Astrocyte (in vitro differentiated cells and primary cell): ENCODE measurements around the gene GAB2. TPM values are rescaled to one million over a fixed set of nuclear protein-coding genes. Genes with fewer than 3 reads are reported as not detected.
A peak's percentile ranks its signal among the peaks of the same experiment; 100 is the strongest.

Experiments
- DNase-seq: peaks from one replicate; pipeline ENCODE4 v3.0.0-alpha.2; 2010; ENCODE audit warnings: low read depth
- FAIRE-seq: peaks from 2 replicates; lab custom pipeline; 2011; peaks lifted over from hg19 to GRCh38; lab: Jason Lieb, UNC
- H2AFZ ChIP-seq: 2 replicates; pipeline ENCODE4 v1.6.0; 2012; ENCODE audit warnings: low read depth, low read length, inconsistent platforms
- H3K27ac ChIP-seq: 2 replicates; pipeline ENCODE4 v1.5.1; 2011; ENCODE audit warnings: low read depth, low read length, inconsistent platforms
- H3K27me3 ChIP-seq: 2 replicates; pipeline ENCODE4 v1.6.0; 2011; ENCODE audit warnings: low read length, inconsistent platforms; ENCODE audit not compliant: insufficient read depth
- H3K36me3 ChIP-seq: 2 replicates; pipeline ENCODE4 v1.5.1; 2011; ENCODE audit warnings: low read length, inconsistent platforms; ENCODE audit not compliant: insufficient read depth
- H3K4me1 ChIP-seq: 2 replicates; pipeline ENCODE4 v1.5.1; 2011; ENCODE audit warnings: low read length, inconsistent platforms; ENCODE audit not compliant: insufficient read depth
- H3K4me2 ChIP-seq: 2 replicates; pipeline ENCODE4 v1.6.0; 2012; ENCODE audit warnings: low read length, inconsistent platforms
- H3K4me3 ChIP-seq: 2 replicates; pipeline ENCODE4 v1.5.1; 2011; ENCODE audit warnings: low read depth, mild to moderate bottlenecking, low read length, inconsistent platforms; ENCODE audit not compliant: insufficient read depth
- H3K79me2 ChIP-seq: 2 replicates; pipeline ENCODE4 v1.6.0; 2012; ENCODE audit warnings: mild to moderate bottlenecking, low read length, inconsistent platforms; ENCODE audit not compliant: insufficient read depth
- H3K9ac ChIP-seq: 2 replicates; pipeline ENCODE4 v1.6.0; 2012; ENCODE audit warnings: mild to moderate bottlenecking, low read length, inconsistent platforms
- H3K9me3 ChIP-seq: 2 replicates; pipeline ENCODE4 v1.5.1; 2012; ENCODE audit warnings: low read depth, mild to moderate bottlenecking, low read length, inconsistent platforms; ENCODE audit not compliant: insufficient read depth
- H4K20me1 ChIP-seq: 2 replicates; pipeline ENCODE4 v1.6.0; 2012; ENCODE audit warnings: low read length, inconsistent platforms; ENCODE audit not compliant: insufficient read depth
- H3K27ac Mint-ChIP-seq: one replicate; pipeline ENCODE4 v1.8.0; 2021; ENCODE audit warnings: mild to moderate bottlenecking, mixed read lengths; ENCODE audit not compliant: unreplicated experiment
- H3K27me3 Mint-ChIP-seq: one replicate; pipeline ENCODE4 v1.8.0; 2021; ENCODE audit warnings: low read depth, mixed read lengths; ENCODE audit not compliant: unreplicated experiment
- H3K36me3 Mint-ChIP-seq: one replicate; pipeline ENCODE4 v1.8.0; 2021; ENCODE audit warnings: low read depth, mixed read lengths; ENCODE audit not compliant: unreplicated experiment
- H3K4me1 Mint-ChIP-seq: one replicate; pipeline ENCODE4 v1.8.0; 2021; ENCODE audit warnings: low read depth, mixed read lengths; ENCODE audit not compliant: unreplicated experiment
- H3K4me3 Mint-ChIP-seq: one replicate; pipeline ENCODE4 v1.8.0; 2021; ENCODE audit warnings: mild to moderate bottlenecking, moderate library complexity, mixed read lengths; ENCODE audit not compliant: unreplicated experiment
- H3K9me3 Mint-ChIP-seq: one replicate; pipeline ENCODE4 v1.8.0; 2021; ENCODE audit warnings: mild to moderate bottlenecking, mixed read lengths; ENCODE audit not compliant: unreplicated experiment
- CTCF ChIP-seq: IDR thresholded peaks from 2 replicates; pipeline ENCODE4 v1.5.1; 2011; ENCODE audit warnings: low read depth, mild to moderate bottlenecking, inconsistent platforms, low read length, moderate library complexity; ENCODE audit not compliant: insufficient read depth
- EZH2 ChIP-seq: IDR thresholded peaks from 2 replicates; pipeline ENCODE4 v1.6.1; 2012; ENCODE audit warnings: mild to moderate bottlenecking, low read length, inconsistent platforms; ENCODE audit not compliant: insufficient read depth
- total RNA-seq: library from RNA; stranded (reverse); gene quantifications from 2 replicates; pipeline ENCODE4 v1.2.1, GENCODE V29; 2021

Gene GAB2
- total RNA-seq, 1 donor from 2014 or later = 18.2 TPM

GRCh38 chr11:78417888-78418583 is 416 bp upstream of the GAB2 start:
- H3K27me3 Mint-ChIP-seq = no peaks in the 10 kb centered on the region
- peak overlapping the region; percentile 84 for H3K9ac ChIP-seq
- DNase-seq = peak; percentile 44
- no peaks in the 10 kb centered on the region for H3K36me3 Mint-ChIP-seq
- no peaks in the 10 kb centered on the region for H3K27me3 ChIP-seq
- H3K4me1 ChIP-seq = peaks cover 35% of the 10 kb centered on the region
- peaks cover 2% of the 10 kb centered on the region for H4K20me1 ChIP-seq
- no peak for FAIRE-seq
- peak overlapping the region; percentile 45 for H3K27ac ChIP-seq
- no peaks in the 10 kb centered on the region for H3K9me3 ChIP-seq
- H3K27ac Mint-ChIP-seq = peak overlapping the region; percentile 85
- no peaks in the 10 kb centered on the region for H3K9me3 Mint-ChIP-seq
- H3K4me1 Mint-ChIP-seq = peaks cover 13% of the 10 kb centered on the region
- no peaks in the 10 kb centered on the region for H3K36me3 ChIP-seq
- no peak for TF ChIP-seq CTCF
- no peak for TF ChIP-seq EZH2
- peak overlapping the region; percentile 69 for H3K4me3 ChIP-seq
- H3K4me3 Mint-ChIP-seq = peak overlapping the region; percentile 89
- H3K4me2 ChIP-seq = peak overlapping the region; percentile 89
- H2AFZ ChIP-seq = peak overlapping the region; percentile 77
- no peaks in the 10 kb centered on the region for H3K79me2 ChIP-seq

- Histone ChIP-seq H3K9ac (peak overlapping the region; percentile 84), H3K27ac (peak overlapping the region; percentile 69), H3K4me1 (peaks cover 35% of the 10 kb centered on the region), H3K4me3 (peak overlapping the region; percentile 61), H3K79me2 (peaks cover 5% of the 10 kb centered on the region), H2AFZ (peak overlapping the region; percentile 66), H3K9me3 (no peaks in the 10 kb centered on the region), H3K4me2 (peak overlapping the region; percentile 89), H3K36me3 (no peaks in the 10 kb centered on the region), H3K27me3 (no peaks in the 10 kb centered on the region), H4K20me1 (peaks cover 2% of the 10 kb centered on the region)
- H3K27ac Mint-ChIP-seq = peak overlapping the region; percentile 90
- peaks cover 13% of the 10 kb centered on the region for H3K4me1 Mint-ChIP-seq
- H3K36me3 Mint-ChIP-seq = no peaks in the 10 kb centered on the region
- no peaks in the 10 kb centered on the region for H3K27me3 Mint-ChIP-seq
- peak overlapping the region; percentile 88 for H3K4me3 Mint-ChIP-seq
- DNase-seq = peak; percentile 73
- H3K9me3 Mint-ChIP-seq = no peaks in the 10 kb centered on the region
- peak; percentile 19 for TF ChIP-seq CTCF
- TF ChIP-seq EZH2 = no peak
- no peak for FAIRE-seq
These were observed 1.1 kb downstream of the GAB2 start for GRCh38 chr11:78416285-78417174.
